DND-41 (cell line): Measurements from ENCODE around the gene TTLL11.

Experiments
- CTCF ChIP-seq: IDR thresholded peaks from 2 replicates; pipeline ENCODE4 v1.5.1; 2012; ENCODE audit warnings: borderline replicate concordance, low read length, moderate library complexity, mild to moderate bottlenecking; ENCODE audit not compliant: poor library complexity, severe bottlenecking; ENCODE audit errors: extremely low read depth
- EZH2 ChIP-seq: IDR thresholded peaks from 3 replicates; pipeline ENCODE4 v1.6.1; 2012; ENCODE audit warnings: borderline replicate concordance, low read depth, mild to moderate bottlenecking, moderate library complexity, low read length, inconsistent platforms; ENCODE audit not compliant: severe bottlenecking

GRCh38 chr9:121831869-121832268, 261.2 kb downstream of the TTLL11 start:
- TF ChIP-seq CTCF (no peak), EZH2 (no peak)
